Stimulated activated CD4-positive, alpha-beta T cell treated with anti-CD3 and anti-CD28 coated beads, Interleukin-2, amount 100 ng/mL, for 24 hours (primary cell): ENCODE data around the gene USP7.
"Not testable (repeated sequence)": the region's sequence is repeated elsewhere in the genome, so short reads cannot be mapped to it uniquely, and the experiment has no call there.

Experiments used
- DNase-seq, 2 donors: peaks; one replicate each; pipeline ENCODE4 v3.0.0-alpha.2; 2020

The USP7 gene

GRCh38 chr16:8923199-8923598 is 40.5 kb downstream of the USP7 start:
- no peak for DNase-seq

DNA sequence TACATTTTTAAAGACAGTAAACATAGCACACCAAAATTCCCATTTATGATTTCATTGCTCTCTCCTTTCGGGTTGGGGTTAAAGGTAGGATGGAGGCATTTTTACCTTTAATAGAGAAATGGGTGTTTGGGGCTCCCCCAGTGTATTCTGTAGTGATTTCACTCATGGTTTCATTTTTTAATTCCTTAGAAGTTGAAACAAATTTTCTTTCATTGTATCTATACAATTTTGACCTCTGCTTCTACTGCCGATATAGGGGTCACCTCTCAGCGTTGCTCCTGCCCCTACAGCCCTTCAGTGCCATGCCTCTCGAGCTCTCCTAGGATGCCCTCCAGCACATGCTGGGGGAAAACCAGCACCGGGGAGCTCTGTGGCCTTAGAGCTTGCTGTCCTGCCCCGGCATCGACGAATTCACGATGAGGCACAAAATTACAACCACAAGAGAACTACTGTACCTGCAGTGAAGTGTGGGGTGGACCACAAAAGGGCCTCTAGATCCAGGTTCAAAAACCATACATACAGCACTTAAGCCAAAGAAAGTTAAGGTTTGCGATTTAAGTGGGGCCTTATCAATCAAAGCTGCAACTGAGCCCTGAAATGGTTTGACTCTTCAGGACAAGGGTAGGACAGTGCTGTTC is 42.2 kb downstream of the USP7 start:
- no peak for DNase-seq

- no peak for DNase-seq
These were observed 42.9 kb downstream of the USP7 start for GRCh38 chr16:8920645-8921346.

DNA sequence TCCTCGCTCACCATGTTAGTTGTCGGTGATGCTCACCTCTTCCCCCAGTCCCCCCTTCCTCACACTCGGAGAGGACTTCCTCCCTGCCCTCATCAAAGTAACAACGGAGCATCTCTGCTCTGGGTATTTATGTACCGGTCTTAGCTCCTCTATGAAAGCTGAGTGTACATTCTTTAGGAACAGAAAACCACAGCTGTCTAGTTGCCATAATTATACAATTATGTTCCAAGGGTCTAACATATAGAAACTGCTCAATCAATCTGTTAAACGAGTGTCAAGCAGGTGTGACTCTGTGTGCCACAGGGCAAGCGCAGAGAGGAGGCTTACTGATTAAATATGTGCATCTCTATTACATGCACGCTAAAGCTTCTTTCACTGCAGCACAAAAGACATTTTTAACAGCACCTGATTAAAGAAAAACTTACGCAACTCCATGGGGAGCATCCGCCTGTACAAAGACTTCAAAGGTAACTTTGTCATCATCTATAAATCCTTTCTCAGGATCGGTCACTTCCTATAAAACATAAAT is 43.7 kb downstream of the USP7 start:
- DNase-seq: no peak

GRCh38 chr16:8919089-8919933 is 44.4 kb downstream of the USP7 start:
- DNase-seq: no peak

- not testable (repeated sequence) for DNase-seq
These were observed 46.4 kb downstream of the USP7 start for GRCh38 chr16:8917336-8917735.

DNA sequence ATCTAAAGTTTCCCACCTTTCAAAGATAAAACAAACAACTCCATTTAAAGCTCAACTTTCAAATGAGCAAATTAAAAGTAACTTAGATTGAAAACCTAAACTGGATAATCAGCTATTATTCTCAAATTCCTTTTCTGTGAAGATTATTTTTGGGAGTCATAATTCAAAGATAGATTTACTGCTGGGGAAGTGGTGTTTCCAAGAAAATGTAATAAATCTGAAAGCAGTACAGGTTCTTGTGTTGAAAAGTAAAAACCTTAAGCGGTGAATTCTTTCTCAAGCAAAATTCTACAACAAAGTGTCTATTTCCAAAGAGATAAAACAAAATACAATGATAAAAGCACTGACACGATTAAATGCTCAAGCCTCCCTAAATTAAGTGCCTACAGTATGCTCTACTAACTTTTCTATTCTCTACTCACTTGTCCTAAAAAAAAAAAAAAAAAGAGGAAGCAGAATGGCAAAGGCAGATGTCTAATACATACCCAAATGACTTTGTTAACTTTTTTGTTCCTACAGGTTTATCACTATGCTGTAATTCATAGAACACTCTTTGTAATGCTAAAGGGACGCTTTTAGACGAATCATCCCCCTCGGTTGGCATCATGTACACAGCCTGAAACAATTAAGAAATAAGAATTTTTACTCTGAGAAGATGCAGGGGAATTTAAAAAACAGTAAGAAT is 47.0 kb downstream of the USP7 start:
- no peak for DNase-seq

DNA sequence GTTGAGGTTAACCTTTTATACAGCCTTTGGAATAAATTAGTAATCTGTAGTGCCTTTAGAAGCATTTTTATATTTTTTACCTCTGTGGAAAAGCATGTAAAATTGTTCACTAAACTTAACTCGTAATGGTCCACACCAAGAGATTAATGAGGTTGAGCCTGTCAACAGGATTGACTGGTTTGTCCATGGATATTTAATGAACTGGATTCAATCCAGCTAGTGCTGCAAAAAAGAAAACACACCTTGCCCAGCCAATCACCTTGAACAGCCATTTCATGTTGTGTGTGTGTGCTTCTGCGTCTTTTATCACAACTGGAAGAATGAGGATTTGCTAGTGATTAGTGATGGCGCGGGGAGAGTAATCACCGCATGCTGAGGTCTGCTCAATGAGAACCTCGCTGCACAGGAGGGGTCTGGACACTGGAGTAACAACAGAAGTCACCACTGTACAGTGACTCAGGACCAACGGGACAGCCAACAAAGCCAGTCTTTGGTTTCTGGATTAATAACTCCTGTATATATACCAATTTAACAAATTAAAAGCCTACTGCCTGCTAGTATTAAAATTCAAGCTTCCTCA is 47.9 kb downstream of the USP7 start:
- no peak for DNase-seq

GRCh38 chr16:8914098-8914497 is 49.6 kb downstream of the USP7 start:
- DNase-seq: no peak

DNA sequence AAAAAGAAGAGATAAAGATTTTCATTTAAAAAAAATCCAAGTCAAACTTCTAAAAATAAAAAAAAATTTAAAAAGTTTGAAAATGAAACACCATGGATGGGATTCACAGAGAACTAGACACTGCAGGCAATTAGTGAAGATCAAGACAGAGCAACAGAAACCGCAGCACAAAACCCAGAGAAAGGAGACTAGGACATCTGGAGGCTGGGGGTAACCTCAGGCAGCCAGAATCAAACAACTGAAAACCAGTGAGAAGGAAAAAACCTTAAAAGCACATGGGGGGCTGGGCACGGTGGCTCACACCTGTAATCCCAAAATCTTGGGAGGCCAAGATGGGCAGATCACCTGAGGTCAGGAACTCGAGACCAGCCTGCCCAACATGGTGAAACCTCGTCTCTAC is 50.9 kb downstream of the USP7 start:
- DNase-seq: no peak

DNA sequence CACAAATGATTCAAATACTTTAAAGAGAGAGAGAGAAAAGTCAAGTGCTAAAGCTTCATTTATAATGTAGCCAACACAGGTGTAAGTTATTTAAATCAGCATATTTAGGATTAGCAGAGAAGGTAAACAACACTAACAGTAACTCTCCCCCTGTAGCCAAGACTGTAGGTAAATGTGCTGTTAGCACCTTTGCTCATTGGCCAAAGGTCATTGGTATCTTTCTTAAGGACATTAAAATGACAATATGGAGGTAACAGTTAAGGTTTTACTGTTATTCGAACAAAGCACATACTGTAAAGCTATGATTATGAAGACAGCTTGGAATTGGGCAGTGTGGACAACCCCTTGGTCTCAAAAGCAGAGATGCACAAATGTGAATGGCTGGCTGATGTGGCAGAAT is 52.9 kb downstream of the USP7 start:
- DNase-seq: no peak

- DNase-seq: no peak
These were observed 54.8 kb downstream of the USP7 start for GRCh38 chr16:8908810-8909468.

GRCh38 chr16:8907096-8907495 is 56.6 kb downstream of the USP7 start:
- DNase-seq: no peak

- DNase-seq: no peak
These were observed 57.7 kb downstream of the USP7 start for GRCh38 chr16:8905795-8906591.

DNA sequence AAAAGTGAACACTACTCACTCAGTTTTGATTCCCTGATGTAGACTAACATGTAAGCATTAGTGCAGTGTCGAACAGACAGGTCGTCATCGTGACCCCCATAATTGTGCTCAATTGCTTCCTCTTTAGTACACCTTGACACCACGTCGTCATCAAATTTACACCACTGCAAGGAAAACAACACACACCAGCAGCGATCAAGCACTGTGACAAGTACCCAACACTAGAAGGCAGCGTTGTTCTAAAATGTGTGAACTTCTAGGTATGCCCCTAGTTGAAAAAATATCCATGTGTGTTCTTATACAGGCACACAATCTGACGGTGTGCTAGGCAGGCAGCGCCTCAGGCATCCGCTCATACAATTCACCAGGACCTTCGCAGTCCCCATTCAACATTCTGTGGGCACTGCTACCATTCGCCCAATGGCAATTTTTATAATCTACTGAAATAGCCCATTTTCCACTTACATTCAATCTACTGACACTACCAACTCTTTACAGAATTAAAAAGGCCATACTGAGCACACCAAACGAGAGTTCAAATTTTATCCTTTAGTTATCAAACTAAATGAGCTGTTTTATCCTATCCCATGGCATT is 58.4 kb downstream of the USP7 start:
- DNase-seq: no peak

DNA sequence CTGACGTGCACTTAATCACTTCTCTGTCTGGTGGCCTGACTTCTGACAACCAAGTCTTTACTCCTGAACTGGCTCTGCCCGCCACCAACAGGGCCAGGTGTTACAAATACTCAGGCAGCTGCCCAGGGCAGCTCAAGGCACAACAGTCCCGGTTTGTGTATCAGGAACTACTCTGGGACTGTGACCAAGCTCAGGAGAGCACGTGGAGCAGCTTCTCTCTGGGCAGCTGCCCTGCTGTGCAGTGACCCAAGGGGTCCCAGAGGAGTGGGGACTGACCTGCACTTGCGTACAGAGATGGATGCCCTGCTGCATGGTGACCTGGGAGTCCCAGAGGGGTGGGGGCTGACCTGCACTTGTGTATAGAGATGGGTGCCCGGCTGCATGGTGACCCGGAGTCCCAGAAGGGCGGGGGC is 59.7 kb downstream of the USP7 start:
- no peak for DNase-seq

- no peak for DNase-seq
These were observed 60.7 kb downstream of the USP7 start for GRCh38 chr16:8903004-8903403.

DNA sequence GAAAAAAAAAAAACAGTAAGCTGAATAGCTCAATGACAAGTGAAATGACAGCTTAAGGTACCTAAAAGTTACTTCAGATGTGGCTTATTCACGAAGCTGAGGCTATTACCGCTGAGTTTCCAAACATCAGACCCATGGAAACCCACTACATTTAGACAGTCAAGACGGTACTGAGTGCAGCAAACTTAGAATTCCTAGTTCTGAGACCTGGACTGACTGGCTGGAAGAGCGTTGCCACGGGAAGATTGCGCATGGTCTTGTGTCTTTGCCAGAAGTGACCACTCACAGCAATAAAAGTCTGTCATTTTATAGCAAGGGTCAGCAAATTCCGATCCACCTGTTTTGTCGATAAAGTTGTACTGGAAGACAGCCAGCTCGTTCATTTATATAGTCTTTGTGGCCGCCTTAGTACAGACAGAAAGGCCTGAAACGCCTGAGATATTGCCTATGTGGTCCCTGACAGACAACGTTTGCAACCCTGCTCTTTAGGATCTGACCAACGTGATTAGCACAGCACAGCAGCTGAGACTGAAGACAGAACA is 62.3 kb downstream of the USP7 start:
- DNase-seq: no peak

DNA sequence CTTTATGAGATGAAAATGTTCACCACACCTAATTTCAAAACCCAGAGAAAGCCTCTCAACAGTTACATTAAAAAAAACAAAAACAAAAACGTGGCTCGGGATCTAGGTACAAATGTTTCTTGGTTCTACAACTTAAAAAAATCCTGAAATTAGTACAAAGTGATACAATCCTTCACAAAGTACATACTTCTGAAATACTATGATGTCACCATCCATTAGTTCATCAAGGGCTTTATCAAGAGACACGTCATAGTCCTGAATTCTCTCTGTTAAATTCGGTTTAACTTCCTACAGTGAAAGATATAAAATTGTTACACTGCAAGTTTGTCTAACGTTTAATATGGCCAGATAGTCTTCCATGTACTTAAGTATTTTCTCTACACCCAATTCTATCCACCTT is 63.4 kb downstream of the USP7 start:
- DNase-seq: no peak

GRCh38 chr16:8899709-8900317 is 63.9 kb downstream of the USP7 start:
- no peak for DNase-seq
